H9 (cell line): ENCODE data around the gene FADD. TPM values are rescaled to one million over a fixed set of nuclear protein-coding genes. Genes with fewer than 3 reads are reported as not detected.

Experiments
- DNase-seq: peaks from one replicate; pipeline ENCODE4 v3.0.0-alpha.2; 2017
- H2AFZ ChIP-seq: one replicate; pipeline ENCODE4 v1.6.1; 2013; ENCODE audit warnings: mild to moderate bottlenecking, low read length, control low read depth, moderate library complexity
- H2AK5ac ChIP-seq: 2 replicates; pipeline ENCODE4 v1.6.1; 2013; ENCODE audit warnings: low read length, control low read depth, mixed read lengths; ENCODE audit not compliant: insufficient read length
- H2BK120ac ChIP-seq: one replicate; pipeline ENCODE4 v1.6.1; 2013; ENCODE audit warnings: low read depth, mild to moderate bottlenecking, low read length, control low read depth, inconsistent platforms; ENCODE audit not compliant: poor library complexity, severe bottlenecking
- H2BK12ac ChIP-seq: 2 replicates; pipeline ENCODE4 v1.6.1; 2013; ENCODE audit warnings: low read length, control low read depth, mixed read lengths, low read depth; ENCODE audit not compliant: insufficient read length
- H2BK15ac ChIP-seq: 2 replicates; pipeline ENCODE4 v1.6.1; 2013; ENCODE audit warnings: low read depth, low read length, control low read depth
- H2BK20ac ChIP-seq: one replicate; pipeline ENCODE4 v1.6.1; 2013; ENCODE audit warnings: low read depth, mild to moderate bottlenecking, low read length, control low read depth, inconsistent platforms; ENCODE audit not compliant: poor library complexity, severe bottlenecking
- H2BK5ac ChIP-seq: 2 replicates; pipeline ENCODE4 v1.6.1; 2013; ENCODE audit warnings: low read length, control low read depth, mixed read lengths; ENCODE audit not compliant: insufficient read length
- H3K14ac ChIP-seq: 2 replicates; pipeline ENCODE4 v1.6.1; 2013; ENCODE audit warnings: low read length, control low read depth; ENCODE audit not compliant: insufficient read depth
- H3K18ac ChIP-seq: 2 replicates; pipeline ENCODE4 v1.6.1; 2013; ENCODE audit warnings: low read depth, mild to moderate bottlenecking, mixed read lengths, low read length, control low read depth; ENCODE audit not compliant: insufficient read length
- H3K23ac ChIP-seq: 2 replicates; pipeline ENCODE4 v1.6.1; 2013; ENCODE audit warnings: low read length, control low read depth, mixed read lengths, low read depth; ENCODE audit not compliant: insufficient read length
- H3K23me2 ChIP-seq: 2 replicates; pipeline ENCODE4 v1.6.1; 2013; ENCODE audit warnings: low read depth, mild to moderate bottlenecking, mixed read lengths, low read length, control low read depth; ENCODE audit not compliant: insufficient read length, poor library complexity, severe bottlenecking
- H3K27ac ChIP-seq: 2 replicates; pipeline ENCODE4 v1.5.1; 2013; ENCODE audit warnings: low read length, control low read depth, mixed read lengths, low read depth; ENCODE audit not compliant: insufficient read length
- H3K27me3 ChIP-seq: 2 replicates; pipeline ENCODE4 v1.6.1; 2013; ENCODE audit warnings: low read length, control low read depth, inconsistent platforms; ENCODE audit not compliant: insufficient read depth
- H3K4ac ChIP-seq: 2 replicates; pipeline ENCODE4 v1.6.1; 2013; ENCODE audit warnings: low read depth, mild to moderate bottlenecking, control low read depth, inconsistent platforms, low read length, moderate library complexity
- H3K4me1 ChIP-seq: 2 replicates; pipeline ENCODE4 v1.6.1; 2013; ENCODE audit warnings: low read length, control low read depth, inconsistent platforms; ENCODE audit not compliant: insufficient read depth
- H3K4me2 ChIP-seq: 2 replicates; pipeline ENCODE4 v1.6.1; 2013; ENCODE audit warnings: low read length, control low read depth, mixed read lengths; ENCODE audit not compliant: insufficient read length, insufficient read depth
- H3K56ac ChIP-seq: 2 replicates; pipeline ENCODE4 v1.6.1; 2013; ENCODE audit warnings: low read depth, mild to moderate bottlenecking, mixed read lengths, low read length, control low read depth; ENCODE audit not compliant: insufficient read length
- H3K79me1 ChIP-seq: 2 replicates; pipeline ENCODE4 v1.6.1; 2013; ENCODE audit warnings: low read depth, mild to moderate bottlenecking, moderate library complexity, low read length, control low read depth, inconsistent platforms; ENCODE audit not compliant: insufficient read depth, poor library complexity, severe bottlenecking
- H3K79me2 ChIP-seq: 2 replicates; pipeline ENCODE4 v1.6.1; 2013; ENCODE audit warnings: low read length, control low read depth, inconsistent platforms; ENCODE audit not compliant: insufficient read depth
- H3K9ac ChIP-seq: 2 replicates; pipeline ENCODE4 v1.6.1; 2013; ENCODE audit warnings: low read length, control low read depth, mixed read lengths; ENCODE audit not compliant: insufficient read length; ENCODE audit errors: extremely low read depth
- H3K9me3 ChIP-seq: one replicate; pipeline ENCODE4 v1.6.1; 2013; ENCODE audit warnings: low read depth, low read length, inconsistent platforms; ENCODE audit not compliant: control insufficient read depth
- H3T11ph ChIP-seq: one replicate; pipeline ENCODE4 v1.6.1; 2013; ENCODE audit warnings: mild to moderate bottlenecking, low read length, control low read depth, inconsistent platforms
- H4K20me1 ChIP-seq: one replicate; pipeline ENCODE4 v1.6.1; 2013; ENCODE audit not compliant: control insufficient read depth, insufficient read length, insufficient read depth
- H4K5ac ChIP-seq: 2 replicates; pipeline ENCODE4 v1.6.1; 2013; ENCODE audit warnings: low read depth, mild to moderate bottlenecking, mixed read lengths, low read length, control low read depth; ENCODE audit not compliant: insufficient read length
- H4K8ac ChIP-seq: replicated peaks from 2 replicates; pipeline ENCODE4 v1.6.1; 2013; ENCODE audit warnings: low read length, control low read depth, mixed read lengths, low read depth; ENCODE audit not compliant: insufficient read length
- H4K91ac ChIP-seq: 2 replicates; pipeline ENCODE4 v1.6.1; 2013; ENCODE audit warnings: low read depth, mild to moderate bottlenecking, moderate library complexity, mixed read lengths, low read length, control low read depth; ENCODE audit not compliant: insufficient read length
- H3K27ac Mint-ChIP-seq, 3 experiments: 2 replicates in 2 of 3; 3 replicates in 1 of 3; pipeline ENCODE4 v1.8.0; 2020 to 2021; ENCODE audit warnings: mixed read lengths in 3 of 3, mild to moderate bottlenecking in 1 of 3, moderate library complexity in 1 of 3
- H3K27me3 Mint-ChIP-seq: 2 replicates; pipeline ENCODE4 v1.8.0; 2021; ENCODE audit warnings: low read depth, mild to moderate bottlenecking, moderate library complexity, mixed read lengths
- H3K36me3 Mint-ChIP-seq, 3 experiments: 2 replicates in 2 of 3; 3 replicates in 1 of 3; pipeline ENCODE4 v1.8.0; 2020 to 2021; ENCODE audit warnings: low read depth in 3 of 3, mixed read lengths in 3 of 3; ENCODE audit not compliant: insufficient read depth in 1 of 3
- H3K4me1 Mint-ChIP-seq, 2 experiments: 2 replicates each; pipeline ENCODE4 v1.8.0; 2020; ENCODE audit warnings: mixed read lengths in 2 of 2
- H3K4me3 Mint-ChIP-seq, 2 experiments: 2 replicates in 1 of 2; 3 replicates in 1 of 2; pipeline ENCODE4 v1.8.0; 2020 to 2021; ENCODE audit warnings: mild to moderate bottlenecking in 2 of 2, mixed read lengths in 2 of 2, moderate library complexity in 1 of 2
- H3K9me3 Mint-ChIP-seq, 2 experiments: 2 replicates in 1 of 2; 3 replicates in 1 of 2; pipeline ENCODE4 v1.8.0; 2020; ENCODE audit warnings: mild to moderate bottlenecking in 2 of 2, mixed read lengths in 2 of 2, moderate library complexity in 1 of 2
- CTCF ChIP-seq: fragments of 200-600 bp; sonication (generic); conservative IDR thresholded peaks from 3 replicates; pipeline ENCODE4 v1.8.0; 2021; ENCODE audit warnings: antibody characterized with exemption, mild to moderate bottlenecking
- WGBS: extraction: QIAGEN DNeasy Blood & Tissue Kit; methylation state at CpG from one replicate; pipeline ENCODE4 v1.1.7; 2013; ENCODE audit warnings: missing lambda C conversion rate, low lambda C conversion rate, mixed read lengths; ENCODE audit not compliant: insufficient read length; ENCODE audit errors: extremely low coverage; 5-methylcytosine and 5-hydroxymethylcytosine counted together
- total RNA-seq: library from RNA; stranded (reverse); gene quantifications from 2 replicates; pipeline ENCODE4 v1.2.1, GENCODE V29; 2021

FADD gene
- total RNA-seq, 1 experiment from 2014 or later = 51.1 TPM

GRCh38 chr11:70192666-70193410 is 10.3 kb upstream of the FADD start:
- Histone ChIP-seq H4K8ac (no peak overlapping the region), H2AK5ac (no peak overlapping the region), H4K20me1 (no peaks in the 10 kb centered on the region), H2BK5ac (no peak overlapping the region), H2AFZ (no peak overlapping the region), H3K4me1 (no peaks in the 10 kb centered on the region), H3K23me2 (no peaks in the 10 kb centered on the region), H3K4ac (no peak overlapping the region), H3K27ac (no peak overlapping the region), H2BK15ac (no peak overlapping the region), H2BK12ac (no peak overlapping the region), H3K79me1 (no peaks in the 10 kb centered on the region), H3K14ac (no peak overlapping the region), H4K5ac (no peak overlapping the region), H3K56ac (no peak overlapping the region), H3K9ac (no peak overlapping the region), H3K79me2 (no peaks in the 10 kb centered on the region), H3K9me3 (no peaks in the 10 kb centered on the region), H2BK20ac (no peak overlapping the region), H4K91ac (no peak overlapping the region), H2BK120ac (no peak overlapping the region), H3T11ph (no peak overlapping the region), H3K27me3 (no peaks in the 10 kb centered on the region), H3K4me2 (no peak overlapping the region), H3K23ac (no peak overlapping the region), H3K18ac (no peak overlapping the region)
- H3K27me3 Mint-ChIP-seq = peaks cover 4% of the 10 kb centered on the region
- peaks cover 0 to 4% of the 10 kb centered on the region in 2 experiments; a peak in 2 of 5 replicates for H3K9me3 Mint-ChIP-seq
- peaks cover 3% of the 10 kb centered on the region in 2 experiments; a peak in 3 of 4 replicates for H3K4me1 Mint-ChIP-seq
- WGBS = no CpG with 5 or more reads among the region's 15 CpGs
- H3K27ac Mint-ChIP-seq = no peak overlapping the region
- TF ChIP-seq CTCF = no peak
- H3K36me3 Mint-ChIP-seq = no peaks in the 10 kb centered on the region; a peak in 1 of 7 replicates
- H3K4me3 Mint-ChIP-seq = no peak overlapping the region
- DNase-seq = no peak
